ENCODE results near the gene IPMK. TPM values are rescaled to one million over a fixed set of nuclear protein-coding genes. Genes with fewer than 3 reads are reported as not detected.

The IPMK gene
- total and polyA plus RNA-seq, 2 experiments from 2014 or later = 5.5 to 17.8 TPM

- TF ChIP-seq ZNF462 (CRISPR knock-in tag; IDR thresholded peaks at IDR 0.05) (no peak), ETS1 (IDR thresholded peaks at IDR 0.05) (no peak)
These were observed 108.9 kb downstream of the IPMK start (continued) for GRCh38 chr10:58158806-58159205.

- no peak for ATAC-seq
- no peak for TF ChIP-seq CTCF (conservative IDR thresholded peaks at IDR 0.05; ENCODE audit: low read depth in 2 of 2)
- TF ChIP-seq STAT1 (IDR thresholded peaks at IDR 0.05; ENCODE audit: unreplicated experiment) = no peak
- no peak for TF ChIP-seq POLR2AphosphoS5 (IDR thresholded peaks at IDR 0.05; ENCODE audit: low read depth)
- no peak for TF ChIP-seq ZNF114 (CRISPR knock-in tag; IDR thresholded peaks at IDR 0.05)
- TF ChIP-seq REST (IDR thresholded peaks at IDR 0.05; ENCODE audit: unreplicated experiment) = no peak
- no peak for TF ChIP-seq ETS1 (IDR thresholded peaks at IDR 0.05)
- no peak for TF ChIP-seq EZH2 (IDR thresholded peaks at IDR 0.05; ENCODE audit: low read depth, unreplicated experiment)
- TF ChIP-seq JUNB (IDR thresholded peaks at IDR 0.05; ENCODE audit: unreplicated experiment) = no peak
- no peak for TF ChIP-seq NANOG (IDR thresholded peaks at IDR 0.05; ENCODE audit: borderline replicate concordance)
These were observed 110.5 kb downstream of the IPMK start for GRCh38 chr10:58157076-58157766.

More at GRCh38 chr10:58157076-58157766, 110.5 kb downstream of the IPMK start:
- Histone ChIP-seq H3K27me3 (ENCODE audit: insufficient read depth) (no peaks in the 10 kb centered on the region), H2AFZ (no peak overlapping the region), H3K4me2 (no peak overlapping the region), H4K20me1 (replicated peaks; ENCODE audit: insufficient read depth) (no peaks in the 10 kb centered on the region), H3K36me3 (ENCODE audit: insufficient read depth) (no peaks in the 10 kb centered on the region), H3K27ac (ENCODE audit: low read depth) (no peak overlapping the region), H3K9me2 (ENCODE audit: insufficient read depth) (0 out of 2 replicates have a peak, but pooled peaks cover 3% of the 10 kb centered on the region), H3K4me3 (no peak overlapping the region), H3K4me1 (ENCODE audit: insufficient read depth) (no peaks in the 10 kb centered on the region; the same call in 1 of the 2 replicates), H3K79me2 (replicated peaks; ENCODE audit: insufficient read depth) (no peaks in the 10 kb centered on the region), H3F3A (replicated peaks; ENCODE audit: low read depth) (no peaks in the 10 kb centered on the region)
- Mint-ChIP-seq H3K4me3 (no peak overlapping the region), H3K27me3 (ENCODE audit: insufficient read depth, low read depth, poor library complexity) (peaks cover 2% of the 10 kb centered on the region), H3K4me1 (peaks cover 10% of the 10 kb centered on the region; the same call in 2 of the 3 replicates), H3K9me3 (no peaks in the 10 kb centered on the region), H3K27ac (no peak overlapping the region), H3K36me3 (ENCODE audit: low read depth) (no peaks in the 10 kb centered on the region)
- no peak for DNase-seq (ENCODE audit: low spot score)

All from GM23338 (cell line).